ENCODE data around the gene RUNX1.

GRCh38 chr21:34965200-34966174 is 83.6 kb downstream of the RUNX1 start:
- no peak for TF ChIP-seq POLR2A (IDR thresholded peaks at IDR 0.05; ENCODE audit: insufficient read depth in 1 of 2, low read depth in 2 of 2, low read length in 2 of 2)
- no peak for TF ChIP-seq HNRNPK (IDR thresholded peaks at IDR 0.05; ENCODE audit: low read depth, low read length, poor library complexity, severe bottlenecking)
- TF ChIP-seq, protein P1, sequence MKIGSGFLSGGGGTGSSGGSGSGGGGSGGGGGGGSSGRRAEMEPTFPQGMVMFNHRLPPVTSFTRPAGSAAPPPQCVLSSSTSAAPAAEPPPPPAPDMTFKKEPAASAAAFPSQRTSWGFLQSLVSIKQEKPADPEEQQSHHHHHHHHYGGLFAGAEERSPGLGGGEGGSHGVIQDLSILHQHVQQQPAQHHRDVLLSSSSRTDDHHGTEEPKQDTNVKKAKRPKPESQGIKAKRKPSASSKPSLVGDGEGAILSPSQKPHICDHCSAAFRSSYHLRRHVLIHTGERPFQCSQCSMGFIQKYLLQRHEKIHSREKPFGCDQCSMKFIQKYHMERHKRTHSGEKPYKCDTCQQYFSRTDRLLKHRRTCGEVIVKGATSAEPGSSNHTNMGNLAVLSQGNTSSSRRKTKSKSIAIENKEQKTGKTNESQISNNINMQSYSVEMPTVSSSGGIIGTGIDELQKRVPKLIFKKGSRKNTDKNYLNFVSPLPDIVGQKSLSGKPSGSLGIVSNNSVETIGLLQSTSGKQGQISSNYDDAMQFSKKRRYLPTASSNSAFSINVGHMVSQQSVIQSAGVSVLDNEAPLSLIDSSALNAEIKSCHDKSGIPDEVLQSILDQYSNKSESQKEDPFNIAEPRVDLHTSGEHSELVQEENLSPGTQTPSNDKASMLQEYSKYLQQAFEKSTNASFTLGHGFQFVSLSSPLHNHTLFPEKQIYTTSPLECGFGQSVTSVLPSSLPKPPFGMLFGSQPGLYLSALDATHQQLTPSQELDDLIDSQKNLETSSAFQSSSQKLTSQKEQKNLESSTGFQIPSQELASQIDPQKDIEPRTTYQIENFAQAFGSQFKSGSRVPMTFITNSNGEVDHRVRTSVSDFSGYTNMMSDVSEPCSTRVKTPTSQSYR (CRISPR knock-in tag; IDR thresholded peaks at IDR 0.05; ENCODE audit: borderline replicate concordance), result no peak
- no peak for TF ChIP-seq ZNF883 (CRISPR knock-in tag; IDR thresholded peaks at IDR 0.05; ENCODE audit: not compliant biosample characterization)
- TF ChIP-seq, protein P2, sequence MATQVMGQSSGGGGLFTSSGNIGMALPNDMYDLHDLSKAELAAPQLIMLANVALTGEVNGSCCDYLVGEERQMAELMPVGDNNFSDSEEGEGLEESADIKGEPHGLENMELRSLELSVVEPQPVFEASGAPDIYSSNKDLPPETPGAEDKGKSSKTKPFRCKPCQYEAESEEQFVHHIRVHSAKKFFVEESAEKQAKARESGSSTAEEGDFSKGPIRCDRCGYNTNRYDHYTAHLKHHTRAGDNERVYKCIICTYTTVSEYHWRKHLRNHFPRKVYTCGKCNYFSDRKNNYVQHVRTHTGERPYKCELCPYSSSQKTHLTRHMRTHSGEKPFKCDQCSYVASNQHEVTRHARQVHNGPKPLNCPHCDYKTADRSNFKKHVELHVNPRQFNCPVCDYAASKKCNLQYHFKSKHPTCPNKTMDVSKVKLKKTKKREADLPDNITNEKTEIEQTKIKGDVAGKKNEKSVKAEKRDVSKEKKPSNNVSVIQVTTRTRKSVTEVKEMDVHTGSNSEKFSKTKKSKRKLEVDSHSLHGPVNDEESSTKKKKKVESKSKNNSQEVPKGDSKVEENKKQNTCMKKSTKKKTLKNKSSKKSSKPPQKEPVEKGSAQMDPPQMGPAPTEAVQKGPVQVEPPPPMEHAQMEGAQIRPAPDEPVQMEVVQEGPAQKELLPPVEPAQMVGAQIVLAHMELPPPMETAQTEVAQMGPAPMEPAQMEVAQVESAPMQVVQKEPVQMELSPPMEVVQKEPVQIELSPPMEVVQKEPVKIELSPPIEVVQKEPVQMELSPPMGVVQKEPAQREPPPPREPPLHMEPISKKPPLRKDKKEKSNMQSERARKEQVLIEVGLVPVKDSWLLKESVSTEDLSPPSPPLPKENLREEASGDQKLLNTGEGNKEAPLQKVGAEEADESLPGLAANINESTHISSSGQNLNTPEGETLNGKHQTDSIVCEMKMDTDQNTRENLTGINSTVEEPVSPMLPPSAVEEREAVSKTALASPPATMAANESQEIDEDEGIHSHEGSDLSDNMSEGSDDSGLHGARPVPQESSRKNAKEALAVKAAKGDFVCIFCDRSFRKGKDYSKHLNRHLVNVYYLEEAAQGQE (IDR thresholded peaks at IDR 0.05; ENCODE audit: borderline replicate concordance in 1 of 2, low read depth in 1 of 2, low read length in 2 of 2), result no peak
- no peak for TF ChIP-seq HOXA7 (CRISPR knock-in tag; IDR thresholded peaks at IDR 0.05)
- TF ChIP-seq NFATC3 (CRISPR knock-in tag; IDR thresholded peaks at IDR 0.05), result no peak
- no peak for TF ChIP-seq ZNF136 (CRISPR knock-in tag; IDR thresholded peaks at IDR 0.05; ENCODE audit: low read depth)
- TF ChIP-seq ZNF274 (CRISPR knock-in tag; IDR thresholded peaks at IDR 0.05), result no peak
- no peak for TF ChIP-seq HES4 (CRISPR knock-in tag; IDR thresholded peaks at IDR 0.05; ENCODE audit: borderline replicate concordance)
- TF ChIP-seq NFYB (CRISPR knock-in tag; IDR thresholded peaks at IDR 0.05), result no peak
- TF ChIP-seq, protein P3, sequence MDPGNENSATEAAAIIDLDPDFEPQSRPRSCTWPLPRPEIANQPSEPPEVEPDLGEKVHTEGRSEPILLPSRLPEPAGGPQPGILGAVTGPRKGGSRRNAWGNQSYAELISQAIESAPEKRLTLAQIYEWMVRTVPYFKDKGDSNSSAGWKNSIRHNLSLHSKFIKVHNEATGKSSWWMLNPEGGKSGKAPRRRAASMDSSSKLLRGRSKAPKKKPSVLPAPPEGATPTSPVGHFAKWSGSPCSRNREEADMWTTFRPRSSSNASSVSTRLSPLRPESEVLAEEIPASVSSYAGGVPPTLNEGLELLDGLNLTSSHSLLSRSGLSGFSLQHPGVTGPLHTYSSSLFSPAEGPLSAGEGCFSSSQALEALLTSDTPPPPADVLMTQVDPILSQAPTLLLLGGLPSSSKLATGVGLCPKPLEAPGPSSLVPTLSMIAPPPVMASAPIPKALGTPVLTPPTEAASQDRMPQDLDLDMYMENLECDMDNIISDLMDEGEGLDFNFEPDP (CRISPR knock-in tag; conservative IDR thresholded peaks at IDR 0.05), result no peak
- TF ChIP-seq, protein P4, sequence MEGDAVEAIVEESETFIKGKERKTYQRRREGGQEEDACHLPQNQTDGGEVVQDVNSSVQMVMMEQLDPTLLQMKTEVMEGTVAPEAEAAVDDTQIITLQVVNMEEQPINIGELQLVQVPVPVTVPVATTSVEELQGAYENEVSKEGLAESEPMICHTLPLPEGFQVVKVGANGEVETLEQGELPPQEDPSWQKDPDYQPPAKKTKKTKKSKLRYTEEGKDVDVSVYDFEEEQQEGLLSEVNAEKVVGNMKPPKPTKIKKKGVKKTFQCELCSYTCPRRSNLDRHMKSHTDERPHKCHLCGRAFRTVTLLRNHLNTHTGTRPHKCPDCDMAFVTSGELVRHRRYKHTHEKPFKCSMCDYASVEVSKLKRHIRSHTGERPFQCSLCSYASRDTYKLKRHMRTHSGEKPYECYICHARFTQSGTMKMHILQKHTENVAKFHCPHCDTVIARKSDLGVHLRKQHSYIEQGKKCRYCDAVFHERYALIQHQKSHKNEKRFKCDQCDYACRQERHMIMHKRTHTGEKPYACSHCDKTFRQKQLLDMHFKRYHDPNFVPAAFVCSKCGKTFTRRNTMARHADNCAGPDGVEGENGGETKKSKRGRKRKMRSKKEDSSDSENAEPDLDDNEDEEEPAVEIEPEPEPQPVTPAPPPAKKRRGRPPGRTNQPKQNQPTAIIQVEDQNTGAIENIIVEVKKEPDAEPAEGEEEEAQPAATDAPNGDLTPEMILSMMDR (CRISPR knock-in tag; IDR thresholded peaks at IDR 0.05), result no peak
- no peak for TF ChIP-seq ZNF232 (CRISPR knock-in tag; IDR thresholded peaks at IDR 0.05; ENCODE audit: borderline replicate concordance)

All from HepG2 (cell line).